HEK293 (cell line): Measurements from ENCODE around the gene PAEP.

Source experiments
- CTCF ChIA-PET: fragments of 350-600 bp; formaldehyde crosslinking; extraction: SDS; loops from one replicate; lab custom pipeline; 2021; ENCODE audit warnings: antibody characterized with exemption; lab: Yijun Ruan, JAX
- POLR2A ChIA-PET: fragments of 300-600 bp; formaldehyde crosslinking; extraction: SDS; loops from one replicate; lab custom pipeline; 2020; ENCODE audit warnings: antibody characterized with exemption, inconsistent platforms; lab: Yijun Ruan, JAX
- H3K27ac ChIP-seq: fragments of 200-500 bp; sonication (Bioruptor generic); 2 replicates; pipeline ENCODE4 v1.5.1; 2014; ENCODE audit warnings: low read depth, low read length, control low read depth, inconsistent platforms; ENCODE audit errors: extremely low read depth
- H3K36me3 ChIP-seq, 2 experiments: fragments of 200-500 bp in 1 of 2; sonication (Bioruptor generic) in 1 of 2; 1 replicate in 1 of 2; 2 replicates in 1 of 2; pipeline ENCODE4 v1.5.1; 2014 to 2017; ENCODE audit warnings: inconsistent platforms in 2 of 2, low read length in 2 of 2; ENCODE audit not compliant: control insufficient read depth in 2 of 2, insufficient read depth in 1 of 2
- H3K4me1 ChIP-seq: fragments of 200-500 bp; sonication (Bioruptor generic); 2 replicates; pipeline ENCODE4 v1.5.1; 2014; ENCODE audit warnings: mild to moderate bottlenecking, low read length, inconsistent platforms; ENCODE audit not compliant: control insufficient read depth, insufficient read depth
- H3K4me3 ChIP-seq: 2 replicates; pipeline ENCODE4 v1.5.1; 2011; ENCODE audit warnings: low read depth, mild to moderate bottlenecking, control low read depth, low read length, moderate library complexity
- H3K9me3 ChIP-seq: fragments of 200-500 bp; sonication (Bioruptor generic); 2 replicates; pipeline ENCODE4 v1.5.1; 2014; ENCODE audit warnings: low read depth, low read length, inconsistent platforms; ENCODE audit not compliant: control insufficient read depth, insufficient read depth
- GLIS2 ChIP-seq: fragments of 450-650 bp; formaldehyde crosslinking; IDR thresholded peaks from 2 replicates; pipeline ENCODE4 v1.5.1; 2016; ENCODE audit warnings: missing biosample characterization, missing genetic modification characterization
- MYNN ChIP-seq: fragments of 450-650 bp; formaldehyde crosslinking; IDR thresholded peaks from 2 replicates; pipeline ENCODE4 v1.5.1; 2016; ENCODE audit warnings: missing biosample characterization, missing genetic modification characterization, borderline replicate concordance
- SP3 ChIP-seq: fragments of 450-650 bp; formaldehyde crosslinking; IDR thresholded peaks from 2 replicates; pipeline ENCODE4 v1.5.1; 2016; ENCODE audit warnings: missing biosample characterization, missing genetic modification characterization
- TCF7L2 ChIP-seq: IDR thresholded peaks from 2 replicates; pipeline ENCODE4 v1.6.1; 2011; ENCODE audit warnings: low read depth, mild to moderate bottlenecking, inconsistent platforms, low read length, moderate library complexity, borderline replicate concordance
- YY2 ChIP-seq: fragments of 450-650 bp; formaldehyde crosslinking; IDR thresholded peaks from 2 replicates; pipeline ENCODE4 v1.5.1; 2016; ENCODE audit warnings: missing biosample characterization, missing genetic modification characterization
- ZNF140 ChIP-seq: fragments of 450-650 bp; formaldehyde crosslinking; IDR thresholded peaks from 2 replicates; pipeline ENCODE4 v1.5.1; 2016; ENCODE audit warnings: missing biosample characterization, missing genetic modification characterization
- ZNF23 ChIP-seq: fragments of 450-650 bp; formaldehyde crosslinking; IDR thresholded peaks from 2 replicates; pipeline ENCODE4 v1.5.1; 2016; ENCODE audit warnings: missing biosample characterization, missing genetic modification characterization, borderline replicate concordance
- ZNF362 ChIP-seq: fragments of 450-650 bp; formaldehyde crosslinking; IDR thresholded peaks from 2 replicates; pipeline ENCODE4 v1.5.1; 2016; ENCODE audit warnings: missing biosample characterization, missing genetic modification characterization
- ZNF404 ChIP-seq: fragments of 450-650 bp; formaldehyde crosslinking; IDR thresholded peaks from 2 replicates; pipeline ENCODE4 v1.5.1; 2017; ENCODE audit warnings: missing biosample characterization, missing genetic modification characterization
- ZNF449 ChIP-seq: fragments of 450-650 bp; formaldehyde crosslinking; IDR thresholded peaks from 2 replicates; pipeline ENCODE4 v1.5.1; 2017; ENCODE audit warnings: missing biosample characterization, mild to moderate bottlenecking, missing genetic modification characterization, moderate library complexity
- ZNF624 ChIP-seq: fragments of 450-650 bp; formaldehyde crosslinking; IDR thresholded peaks from 2 replicates; pipeline ENCODE4 v1.5.1; 2017; ENCODE audit warnings: missing biosample characterization, missing genetic modification characterization
- ZNF664 ChIP-seq: fragments of 450-650 bp; formaldehyde crosslinking; IDR thresholded peaks from 2 replicates; pipeline ENCODE4 v1.5.1; 2016; ENCODE audit warnings: missing biosample characterization, missing genetic modification characterization
- ZNF692 ChIP-seq: fragments of 450-650 bp; formaldehyde crosslinking; IDR thresholded peaks from 2 replicates; pipeline ENCODE4 v1.5.1; 2016; ENCODE audit warnings: missing biosample characterization, missing genetic modification characterization
- ZNF791 ChIP-seq: fragments of 450-650 bp; formaldehyde crosslinking; IDR thresholded peaks from 2 replicates; pipeline ENCODE4 v1.5.1; 2016; ENCODE audit warnings: missing biosample characterization, missing genetic modification characterization
- ZSCAN18 ChIP-seq: fragments of 450-650 bp; formaldehyde crosslinking; IDR thresholded peaks from 2 replicates; pipeline ENCODE4 v1.5.1; 2016; ENCODE audit warnings: missing biosample characterization, missing genetic modification characterization

PAEP gene

DNA sequence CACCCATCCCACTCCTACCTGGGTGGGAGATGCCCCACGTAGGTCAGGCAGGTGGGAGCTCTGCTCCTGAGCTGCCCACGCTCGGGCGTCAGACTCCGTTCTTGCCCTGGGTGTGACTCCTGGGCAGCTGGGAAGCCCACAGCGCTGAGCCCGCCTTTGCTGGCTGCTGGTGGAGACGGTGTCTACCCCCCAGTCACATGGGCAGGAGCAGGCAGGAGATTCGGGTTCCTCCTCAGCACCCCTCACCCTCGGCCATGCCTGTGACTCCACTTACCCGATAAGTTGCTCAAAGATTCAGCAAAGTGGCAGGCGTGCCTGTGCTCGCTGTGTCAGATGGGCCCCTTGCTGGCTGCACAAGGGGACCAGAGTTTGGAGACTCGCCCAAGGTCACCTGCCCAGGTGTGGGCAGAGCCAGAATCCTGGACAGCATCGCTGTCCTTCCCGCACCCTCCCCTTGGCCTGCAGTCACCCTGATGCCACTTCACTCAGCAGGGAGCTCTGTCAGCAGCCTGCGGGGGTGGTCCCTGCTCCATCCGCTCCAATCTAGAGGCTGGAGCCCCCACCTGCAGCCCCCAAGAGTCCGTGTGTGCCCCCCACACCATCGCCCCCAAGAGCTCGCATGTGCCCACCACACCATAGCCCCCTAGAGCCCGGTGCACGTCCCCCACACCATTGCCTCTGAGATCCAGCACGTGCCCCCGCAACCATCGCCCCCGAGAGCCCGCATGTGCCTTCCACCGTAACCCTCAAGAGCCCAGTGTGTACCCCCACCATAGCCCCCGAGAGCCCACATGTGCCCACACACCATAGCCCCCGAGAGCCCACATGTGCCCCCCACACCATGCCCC, 36.1 kb upstream of the PAEP start:
- no peaks in the 10 kb centered on the region for H3K9me3 ChIP-seq
- ChIA-PET CTCF (no interaction called here), POLR2A (interaction anchor here (0.8 to 1.8 kb wide), 2 partner anchors 8 to 20 kb away, joined by 3 to 6 read pairs; no protein-coding TSS in a partner anchor)
- no peak for TF ChIP-seq ZSCAN18 (tag by site-specific recombination)
- TF ChIP-seq ZNF791 (tag by site-specific recombination), result no peak
- TF ChIP-seq GLIS2, result peak; percentile 11; the same call in 1 of the 2 replicates
- no peak for TF ChIP-seq TCF7L2
- TF ChIP-seq, all 188 proteins: peak for 1
- H3K4me3 ChIP-seq, result no peak overlapping the region
- no peaks in the 10 kb centered on the region for H3K4me1 ChIP-seq
- H3K27ac ChIP-seq, result no peak overlapping the region
- no peaks in the 10 kb centered on the region for H3K36me3 ChIP-seq

DNA sequence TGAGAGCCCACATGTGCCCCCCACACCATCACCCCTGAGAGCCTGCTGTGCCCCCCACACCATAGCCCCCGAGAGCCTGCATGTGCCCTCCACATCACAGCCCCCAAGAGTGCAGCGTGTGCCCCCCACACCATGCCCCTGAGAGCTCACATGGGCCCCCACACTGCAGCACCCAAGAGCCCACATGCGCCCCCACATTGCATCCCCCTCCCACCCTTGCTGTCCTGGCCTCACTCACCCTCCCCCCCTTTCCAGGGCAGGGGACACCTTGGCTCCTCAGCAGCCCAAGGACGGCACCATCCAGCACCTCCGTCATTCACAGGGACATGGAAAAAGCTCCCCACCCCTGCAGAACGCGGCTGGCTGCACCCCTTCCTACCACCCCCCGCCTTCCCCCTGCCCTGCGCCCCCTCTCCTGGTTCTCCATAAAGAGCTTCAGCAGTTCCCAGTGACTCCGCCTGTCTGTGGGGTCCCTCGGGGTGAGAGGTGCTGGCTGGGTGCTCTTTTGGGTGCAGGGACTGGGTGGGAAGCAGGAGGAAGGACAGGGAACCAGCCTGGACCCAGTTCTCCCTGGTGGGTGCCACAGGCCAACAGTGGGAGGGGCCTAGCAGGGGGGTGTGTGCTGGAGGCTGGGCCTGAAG, 35.3 kb upstream of the PAEP start:
- no peak overlapping the region for H3K27ac ChIP-seq
- no peak overlapping the region for H3K4me3 ChIP-seq
- H3K9me3 ChIP-seq, result no peaks in the 10 kb centered on the region
- TF ChIP-seq MYNN (tag by site-specific recombination) (no peak), ZNF624 (tag by site-specific recombination) (no peak), ZNF664 (tag by site-specific recombination) (no peak), ZNF692 (tag by site-specific recombination) (no peak), SP3 (tag by site-specific recombination) (no peak), ZNF140 (no peak), ZNF23 (tag by site-specific recombination) (no peak), YY2 (tag by site-specific recombination) (no peak), ZNF404 (tag by site-specific recombination) (no peak), ZNF362 (tag by site-specific recombination) (no peak), ZNF449 (tag by site-specific recombination) (no peak)
- H3K4me1 ChIP-seq, result no peaks in the 10 kb centered on the region
- H3K36me3 ChIP-seq, result no peaks in the 10 kb centered on the region
- ChIA-PET CTCF (no interaction called here), POLR2A (interaction anchor here (1.8 kb wide), 1 partner anchor 21 kb away, joined by 6 read pairs; no protein-coding TSS in a partner anchor)
